ENCODE results near the gene PRSS2. TPM values are rescaled to one million over a fixed set of nuclear protein-coding genes. Genes with fewer than 3 reads are reported as not detected.
"Not testable (repeated sequence)": the region's sequence is repeated elsewhere in the genome, so short reads cannot be mapped to it uniquely, and the experiment has no call there.

The PRSS2 gene
- total and polyA plus RNA-seq, 9 donors, result 0.09 to 1.3 (median 1.2) TPM; not detected in 6

- not testable (repeated sequence) for H3K4me3 ChIP-seq (ENCODE audit: low read length); H3K36me3 ChIP-seq (ENCODE audit: control insufficient read depth, insufficient read depth, low read length); H3K27ac ChIP-seq (ENCODE audit: low read length); H3K27me3 ChIP-seq (ENCODE audit: control insufficient read depth, insufficient read depth, low read length); DNase-seq; H3K9me3 ChIP-seq (replicated peaks; ENCODE audit: control insufficient read depth, low read depth, low read length); H3K4me1 ChIP-seq (ENCODE audit: control insufficient read depth, insufficient read depth, low read length)
- 100% methylated on average over 1 of the region's 2 CpGs for WGBS (ENCODE audit: insufficient coverage)
Observed at GRCh38 chr7:142748410-142748809, 22.4 kb upstream of the PRSS2 start.

GRCh38 chr7:142749218-142749993, 21.4 kb upstream of the PRSS2 start, which contains the start of gene PRSS1:
Gene PRSS1, plus strand, starts transcription at chr7:142749472. Its CDS starts 13 bp downstream, at chr7:142749485.
- no peaks in the 10 kb centered on the region for H3K4me1 ChIP-seq (ENCODE audit: control insufficient read depth, insufficient read depth, low read length)
- 71% methylated on average over 5 of the region's 11 CpGs for WGBS (ENCODE audit: insufficient coverage)

GRCh38 chr7:142750321-142750938, 20.3 kb upstream of the PRSS2 start:
- H3K9me3 ChIP-seq (replicated peaks; ENCODE audit: control insufficient read depth, low read depth, low read length), result no peaks in the 10 kb centered on the region
- WGBS (ENCODE audit: insufficient coverage), result 47% methylated on average over 4 of the region's 9 CpGs
- no peak overlapping the region for H3K27ac ChIP-seq (ENCODE audit: low read length)
- no peak overlapping the region for H3K4me3 ChIP-seq (ENCODE audit: low read length)
- no peak for DNase-seq
- H3K4me1 ChIP-seq (ENCODE audit: control insufficient read depth, insufficient read depth, low read length), result no peaks in the 10 kb centered on the region
- no peaks in the 10 kb centered on the region for H3K36me3 ChIP-seq (ENCODE audit: control insufficient read depth, insufficient read depth, low read length)
- no peaks in the 10 kb centered on the region for H3K27me3 ChIP-seq (ENCODE audit: control insufficient read depth, insufficient read depth, low read length)

More at GRCh38 chr7:142749218-142749993, 21.4 kb upstream of the PRSS2 start, which contains the start of gene PRSS1:
- no peaks in the 10 kb centered on the region for H3K27me3 ChIP-seq (ENCODE audit: control insufficient read depth, insufficient read depth, low read length)
- no peaks in the 10 kb centered on the region for H3K36me3 ChIP-seq (ENCODE audit: control insufficient read depth, insufficient read depth, low read length)
- H3K9me3 ChIP-seq (replicated peaks; ENCODE audit: control insufficient read depth, low read depth, low read length), result no peaks in the 10 kb centered on the region
- H3K4me3 ChIP-seq (ENCODE audit: low read length), result no peak within 1 kb of the TSS
- DNase-seq, result no peak
- no peak within 1 kb of the TSS for H3K27ac ChIP-seq (ENCODE audit: low read length)

- H3K27ac ChIP-seq (ENCODE audit: low read length); DNase-seq; H3K4me3 ChIP-seq (ENCODE audit: low read length); H3K36me3 ChIP-seq (ENCODE audit: control insufficient read depth, insufficient read depth, low read length); H3K9me3 ChIP-seq (replicated peaks; ENCODE audit: control insufficient read depth, low read depth, low read length); H3K27me3 ChIP-seq (ENCODE audit: control insufficient read depth, insufficient read depth, low read length); H3K4me1 ChIP-seq (ENCODE audit: control insufficient read depth, insufficient read depth, low read length): not testable (repeated sequence)
- WGBS (ENCODE audit: insufficient coverage), result 89% methylated on average over 11 of the region's 14 CpGs
Observed at GRCh38 chr7:142751526-142752175, 19.1 kb upstream of the PRSS2 start.

GRCh38 chr7:142752376-142753225, 18.2 kb upstream of the PRSS2 start:
- Histone ChIP-seq H3K27ac (ENCODE audit: low read length) (no peak overlapping the region), H3K4me3 (ENCODE audit: low read length) (no peak overlapping the region), H3K4me1 (ENCODE audit: control insufficient read depth, insufficient read depth, low read length) (no peaks in the 10 kb centered on the region), H3K9me3 (replicated peaks; ENCODE audit: control insufficient read depth, low read depth, low read length) (no peaks in the 10 kb centered on the region), H3K36me3 (ENCODE audit: control insufficient read depth, insufficient read depth, low read length) (no peaks in the 10 kb centered on the region), H3K27me3 (ENCODE audit: control insufficient read depth, insufficient read depth, low read length) (no peaks in the 10 kb centered on the region)
- WGBS (ENCODE audit: insufficient coverage), result no CpG with 5 or more reads among the region's 3 CpGs
- no peak for DNase-seq

GRCh38 chr7:142753366-142753765, 17.4 kb upstream of the PRSS2 start:
- H3K9me3 ChIP-seq (replicated peaks; ENCODE audit: control insufficient read depth, low read depth, low read length), result no peaks in the 10 kb centered on the region
- DNase-seq, result no peak
- no peaks in the 10 kb centered on the region for H3K4me1 ChIP-seq (ENCODE audit: control insufficient read depth, insufficient read depth, low read length)
- H3K36me3 ChIP-seq (ENCODE audit: control insufficient read depth, insufficient read depth, low read length), result no peaks in the 10 kb centered on the region
- 69% methylated on average over 3 of the region's 8 CpGs for WGBS (ENCODE audit: insufficient coverage)
- H3K27me3 ChIP-seq (ENCODE audit: control insufficient read depth, insufficient read depth, low read length), result no peaks in the 10 kb centered on the region
- H3K27ac ChIP-seq (ENCODE audit: low read length), result no peak overlapping the region
- no peak overlapping the region for H3K4me3 ChIP-seq (ENCODE audit: low read length)

GRCh38 chr7:142753925-142754491, 16.8 kb upstream of the PRSS2 start:
- not testable (repeated sequence) for H3K36me3 ChIP-seq (ENCODE audit: control insufficient read depth, insufficient read depth, low read length); H3K4me3 ChIP-seq (ENCODE audit: low read length); H3K4me1 ChIP-seq (ENCODE audit: control insufficient read depth, insufficient read depth, low read length); H3K9me3 ChIP-seq (replicated peaks; ENCODE audit: control insufficient read depth, low read depth, low read length); H3K27ac ChIP-seq (ENCODE audit: low read length); DNase-seq; H3K27me3 ChIP-seq (ENCODE audit: control insufficient read depth, insufficient read depth, low read length)
- 40% methylated on average over 3 of the region's 5 CpGs for WGBS (ENCODE audit: insufficient coverage)

- H3K4me1 ChIP-seq (ENCODE audit: control insufficient read depth, insufficient read depth, low read length), result no peaks in the 10 kb centered on the region
- no peaks in the 10 kb centered on the region for H3K27me3 ChIP-seq (ENCODE audit: control insufficient read depth, insufficient read depth, low read length)
- no peak overlapping the region for H3K4me3 ChIP-seq (ENCODE audit: low read length)
- H3K27ac ChIP-seq (ENCODE audit: low read length), result no peak overlapping the region
- no peak for DNase-seq
- no peaks in the 10 kb centered on the region for H3K9me3 ChIP-seq (replicated peaks; ENCODE audit: control insufficient read depth, low read depth, low read length)
- WGBS (ENCODE audit: insufficient coverage), result 81% methylated on average over 6 of the region's 10 CpGs
- H3K36me3 ChIP-seq (ENCODE audit: control insufficient read depth, insufficient read depth, low read length), result no peaks in the 10 kb centered on the region
Observed at GRCh38 chr7:142754681-142755575, 15.8 kb upstream of the PRSS2 start.

- not testable (repeated sequence) for H3K4me3 ChIP-seq (ENCODE audit: low read length); DNase-seq; H3K4me1 ChIP-seq (ENCODE audit: control insufficient read depth, insufficient read depth, low read length); H3K9me3 ChIP-seq (replicated peaks; ENCODE audit: control insufficient read depth, low read depth, low read length); H3K36me3 ChIP-seq (ENCODE audit: control insufficient read depth, insufficient read depth, low read length); H3K27me3 ChIP-seq (ENCODE audit: control insufficient read depth, insufficient read depth, low read length); H3K27ac ChIP-seq (ENCODE audit: low read length)
- no CpG with 5 or more reads among the region's 3 CpGs for WGBS (ENCODE audit: insufficient coverage)
Observed at GRCh38 chr7:142758312-142758711, 12.5 kb upstream of the PRSS2 start.

Data from muscle of leg (tissue), 11 donors.